Frontal cortex (tissue), 4 donors: ENCODE results near the gene UMOD. TPM values are rescaled to one million over a fixed set of nuclear protein-coding genes. Genes with fewer than 3 reads are reported as not detected.
"Not testable (repeated sequence)": the region's sequence is repeated elsewhere in the genome, so short reads cannot be mapped to it uniquely, and the experiment has no call there.

Experiments
- DNase-seq, 2 donors: peaks; one replicate each; pipeline ENCODE4 v3.0.0; 2012; ENCODE audit warnings: low spot score in 2 of 2
- FAIRE-seq: peaks from 2 replicates; lab custom pipeline; 2012; peaks lifted over from hg19 to GRCh38; lab: Jason Lieb, UNC
- total RNA-seq: library from RNA; depleted of rRNA; stranded (reverse); fragments of >200 nt; gene quantifications from one replicate; pipeline ENCODE4 v1.2.3, GENCODE V29; 2014
- donor health status: control.
- donor health status: control.
- donor health status: control.

Gene UMOD
- total RNA-seq, 1 donor from 2014 or later, result not detected

- no peak for FAIRE-seq
- no peak for DNase-seq
These were observed 27.5 kb downstream of the UMOD start for GRCh38 chr16:20325005-20325404.

DNA sequence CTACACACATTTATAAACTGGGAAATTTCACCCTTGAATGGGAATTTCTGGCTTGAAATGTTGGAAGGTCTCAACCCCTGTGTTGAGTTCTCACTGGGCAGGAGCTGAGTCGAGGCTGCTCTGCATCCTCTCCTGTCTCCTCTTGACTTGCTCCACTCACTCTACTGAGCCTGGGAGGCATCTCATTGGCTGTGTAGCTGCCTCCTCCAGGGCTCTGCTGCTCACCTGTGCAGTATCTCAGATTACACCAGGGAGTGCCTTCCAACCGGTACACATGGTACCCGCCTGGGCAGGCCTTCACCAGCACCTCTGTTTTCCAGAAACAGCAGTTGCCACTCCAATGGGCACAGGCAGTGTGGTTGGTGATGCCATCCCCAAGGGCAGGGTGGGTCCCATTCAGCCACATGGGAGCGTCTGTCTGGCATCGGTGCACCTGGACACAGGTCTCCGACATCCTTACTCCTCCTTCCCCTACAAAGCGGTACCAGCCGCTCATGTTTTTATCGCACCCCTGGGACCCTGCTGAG is 28.9 kb downstream of the UMOD start:
- FAIRE-seq (no peak), DNase-seq (no peak)

GRCh38 chr16:20322696-20323095 is 29.8 kb downstream of the UMOD start:
- DNase-seq (no peak), FAIRE-seq (no peak)

GRCh38 chr16:20321671-20322070 is 30.8 kb downstream of the UMOD start:
- no peak for FAIRE-seq

GRCh38 chr16:20321051-20321450 is 31.5 kb downstream of the UMOD start:
- not testable (repeated sequence) for DNase-seq, FAIRE-seq

More at GRCh38 chr16:20321671-20322070, 30.8 kb downstream of the UMOD start:
- DNase-seq, result no peak

DNA sequence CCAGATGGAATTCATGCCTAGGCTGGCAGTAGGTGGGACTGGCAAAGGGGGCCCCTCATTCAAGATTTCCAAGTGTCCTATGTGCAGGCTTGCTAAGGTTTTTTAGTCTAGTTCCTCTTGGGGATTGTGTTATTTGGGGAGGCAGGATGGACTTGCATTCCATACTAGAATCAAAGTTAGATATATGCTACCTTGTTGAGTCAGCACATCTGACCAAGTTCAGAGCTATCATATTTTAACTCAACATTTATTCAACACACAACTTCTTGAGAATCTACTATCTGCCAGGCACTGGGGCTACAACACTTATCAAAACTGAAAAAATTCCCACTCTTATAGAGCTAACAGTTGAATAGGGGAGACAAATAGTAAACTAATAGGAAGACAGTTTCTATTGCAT is 31.9 kb downstream of the UMOD start:
- no peak for FAIRE-seq
- DNase-seq, result no peak

GRCh38 chr16:20320178-20320577 is 32.3 kb downstream of the UMOD start:
- FAIRE-seq, result no peak
- no peak for DNase-seq

DNA sequence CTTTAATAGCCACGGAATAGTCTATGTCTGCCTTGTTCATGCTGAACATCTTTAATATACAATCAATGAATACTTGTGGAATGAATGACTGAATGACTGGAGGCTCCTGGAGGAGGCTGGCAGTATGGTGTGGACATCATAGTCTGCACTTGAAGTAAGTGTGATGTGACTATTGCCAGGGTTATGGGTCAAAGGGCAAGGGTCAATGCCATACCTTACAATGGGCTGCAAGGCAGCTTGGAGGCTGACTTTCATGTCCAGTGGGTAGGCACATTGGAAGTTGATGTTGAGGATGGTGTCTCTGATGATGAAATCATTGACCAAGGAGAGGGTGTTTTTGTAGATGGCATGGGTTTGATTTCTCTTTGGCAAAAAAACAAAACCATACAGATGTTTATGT is 33.1 kb downstream of the UMOD start:
- DNase-seq, result no peak
- no peak for FAIRE-seq

DNA sequence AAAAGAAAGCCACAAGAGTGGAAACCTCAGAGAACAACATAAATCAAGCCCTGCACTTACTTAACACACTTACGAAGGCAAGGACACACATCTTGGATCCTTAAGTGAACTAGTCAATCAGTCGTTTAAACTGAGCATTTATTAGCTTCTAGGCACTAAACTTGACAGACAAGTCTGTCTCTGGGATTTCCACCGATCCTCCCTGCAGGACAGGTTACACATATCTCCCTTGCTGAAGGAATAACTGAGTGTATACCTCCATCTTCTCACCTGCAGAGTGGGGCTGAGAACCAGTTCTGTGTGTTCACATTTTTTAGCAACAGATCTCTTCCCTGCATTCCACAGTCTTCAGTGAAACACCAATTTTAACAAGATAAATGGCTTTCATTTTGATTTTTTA is 34.1 kb downstream of the UMOD start:
- no peak for FAIRE-seq
- DNase-seq, result no peak

DNA sequence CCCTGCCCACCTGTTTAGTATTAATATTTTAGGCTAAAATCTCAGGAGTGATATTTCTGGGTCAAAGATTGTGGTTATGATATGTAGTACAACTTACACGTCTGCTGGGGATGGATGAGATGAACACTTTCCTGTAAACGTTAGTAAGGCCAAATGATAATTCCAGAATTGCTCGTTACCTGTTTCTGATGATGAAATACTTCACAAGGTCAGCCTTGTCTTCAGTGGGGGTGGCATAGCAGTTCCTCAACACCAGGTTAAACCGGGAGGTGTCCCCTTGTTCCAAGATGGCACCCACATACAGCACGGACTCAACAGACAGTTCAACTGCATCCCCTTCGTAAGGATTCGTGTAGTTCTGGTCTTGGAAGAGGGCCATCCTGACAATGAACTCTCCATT is 34.5 kb downstream of the UMOD start:
- DNase-seq (no peak), FAIRE-seq (no peak)

DNA sequence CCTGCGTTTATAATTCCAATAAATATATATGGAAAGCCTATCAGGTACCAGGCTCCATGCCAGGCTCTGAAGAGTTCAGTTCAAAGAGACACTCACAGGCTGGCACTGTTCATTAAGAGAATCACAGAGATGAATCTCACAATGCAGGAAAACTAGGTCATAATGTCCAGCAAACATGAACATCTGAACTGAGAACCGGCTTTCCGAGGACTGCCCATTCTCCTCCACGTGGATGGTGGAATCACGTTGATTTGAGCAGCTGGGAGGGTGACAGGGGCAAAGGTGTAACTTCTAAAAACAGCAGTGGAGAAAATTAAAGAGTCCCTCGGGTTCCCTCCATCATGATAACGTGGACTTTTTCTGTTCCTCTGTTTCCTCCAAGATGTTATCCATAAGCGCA is 35.4 kb downstream of the UMOD start:
- FAIRE-seq (no peak), DNase-seq (no peak)

- FAIRE-seq, result no peak
- DNase-seq, result no peak
These were observed 35.8 kb downstream of the UMOD start for GRCh38 chr16:20316715-20317114.

GRCh38 chr16:20315764-20316163 is 36.8 kb downstream of the UMOD start:
- DNase-seq (no peak), FAIRE-seq (no peak)

DNA sequence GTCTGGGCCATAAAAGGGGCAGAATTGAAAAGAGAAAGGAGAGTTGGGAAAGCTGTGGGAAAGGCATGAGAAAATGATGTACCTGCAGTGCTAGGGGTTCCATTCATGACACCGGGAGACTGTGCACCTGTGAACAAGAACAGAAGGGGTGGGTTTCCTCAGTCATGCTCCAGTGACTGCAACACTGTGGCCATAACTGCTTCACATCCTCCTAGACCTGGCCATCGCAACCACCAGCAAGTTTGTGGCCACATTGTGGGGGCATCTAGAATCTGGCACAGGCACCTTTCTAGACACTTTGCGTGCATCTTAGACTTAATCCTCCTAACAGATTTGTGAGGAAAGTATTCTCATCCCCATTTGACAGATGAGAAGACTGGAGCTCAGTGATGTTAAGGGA is 37.9 kb downstream of the UMOD start:
- FAIRE-seq (no peak), DNase-seq (no peak)

- DNase-seq (no peak), FAIRE-seq (no peak)
These were observed 38.8 kb downstream of the UMOD start for GRCh38 chr16:20313741-20314140.

- not testable (repeated sequence) for DNase-seq, FAIRE-seq
These were observed 39.9 kb downstream of the UMOD start for GRCh38 chr16:20312536-20313095.

DNA sequence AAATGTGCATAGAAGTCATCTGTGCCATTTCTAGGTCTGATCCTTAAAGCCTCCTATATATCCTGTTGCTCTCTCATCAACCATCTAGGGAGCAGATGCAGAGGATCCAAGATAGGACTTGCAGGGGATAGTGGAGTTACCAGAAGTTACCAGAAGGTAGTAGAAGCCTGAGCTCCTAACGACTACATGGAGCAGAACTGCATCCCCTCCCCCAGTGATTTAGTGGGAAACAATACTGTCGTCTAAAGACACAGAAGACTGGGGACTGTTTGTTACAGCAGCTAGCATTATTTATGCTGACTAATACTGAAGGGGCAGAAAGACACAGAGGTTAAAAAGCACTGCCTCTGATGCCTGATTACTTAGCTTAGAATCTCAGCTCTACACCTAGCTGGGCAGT is 41.0 kb downstream of the UMOD start:
- FAIRE-seq (no peak), DNase-seq (no peak)

DNA sequence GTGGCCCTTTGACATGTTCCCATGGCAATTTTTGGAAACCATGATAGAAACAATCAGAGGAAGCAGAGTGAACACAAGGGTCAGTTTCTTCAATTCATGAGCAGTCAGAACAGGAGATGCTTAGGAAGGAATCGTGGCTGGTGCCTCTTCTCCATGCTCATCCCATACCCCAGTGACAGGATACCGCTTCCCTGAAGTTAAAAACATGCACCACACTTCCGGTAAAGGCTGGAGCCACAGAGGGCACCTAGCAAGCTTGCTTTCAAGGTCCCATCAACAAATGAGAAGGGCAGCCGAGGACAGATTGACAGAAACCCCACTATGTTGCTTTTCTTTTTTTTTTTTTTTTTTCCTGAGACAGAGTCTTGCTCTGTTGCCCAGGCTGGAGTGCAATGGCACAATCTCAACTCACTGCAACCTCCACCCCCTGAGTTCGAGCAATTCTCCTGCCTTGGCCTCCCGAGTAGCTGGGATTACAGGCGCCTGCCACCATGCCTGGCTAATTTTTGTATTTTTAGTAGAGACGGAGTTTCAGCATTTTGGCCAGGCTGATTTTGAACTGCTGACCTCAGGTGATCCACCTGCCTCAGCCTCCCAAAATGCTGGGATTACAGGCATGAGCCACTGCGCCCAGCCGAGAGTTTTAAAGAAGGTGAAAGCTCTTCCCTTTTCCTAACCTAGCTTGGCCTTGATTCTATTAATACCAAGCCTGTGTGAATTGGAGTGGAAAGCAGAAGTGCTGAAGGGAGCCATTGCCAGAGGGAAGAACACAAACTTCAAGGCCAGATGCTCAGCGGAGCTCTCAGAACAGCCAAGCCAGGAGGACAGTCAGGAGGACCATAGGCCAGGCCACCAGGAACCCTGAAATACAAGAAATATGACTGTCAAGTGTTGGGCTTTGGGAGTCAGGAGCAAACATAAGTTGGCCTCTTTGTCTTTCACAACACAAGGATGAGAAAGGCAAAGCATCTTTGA is 41.8 kb downstream of the UMOD start:
- DNase-seq (no peak), FAIRE-seq (no peak)

DNA sequence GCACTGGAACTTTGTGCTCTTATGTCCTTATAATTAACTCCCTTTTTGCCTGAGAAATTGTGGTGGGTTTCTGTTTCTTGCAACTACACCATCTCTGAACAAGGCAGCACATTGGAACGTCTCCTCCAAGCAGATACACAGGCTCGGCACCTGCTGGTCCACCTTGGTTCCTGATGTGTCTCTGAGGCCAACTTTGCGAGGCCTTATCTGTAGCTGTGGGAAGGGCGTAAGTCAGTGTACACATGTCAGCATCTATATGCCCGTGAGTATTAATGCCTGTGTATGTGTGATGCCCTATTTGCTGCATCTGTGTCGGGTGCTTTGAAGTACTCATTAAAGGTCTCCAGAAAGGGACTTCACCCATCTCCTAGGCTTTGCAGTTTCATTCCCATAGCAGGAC is 42.7 kb downstream of the UMOD start:
- DNase-seq (no peak), FAIRE-seq (no peak)

- FAIRE-seq (no peak), DNase-seq (no peak)
These were observed 43.5 kb downstream of the UMOD start for GRCh38 chr16:20308801-20309590.
